IMR-90 (cell line): ENCODE measurements around the gene HMCN1. TPM values are rescaled to one million over a fixed set of nuclear protein-coding genes. Genes with fewer than 3 reads are reported as not detected.

Experiments
- ATAC-seq: fragments of 200-7000 bp; cut with Tn5 transposase; 2 replicates; pipeline ENCODE4 v1.9.1; 2020; ENCODE audit warnings: low read depth, mild to moderate bottlenecking, moderate library complexity
- BruUV-seq: library from RNA; stranded (reverse); fragments of 400-500 nt; replicated peaks from 2 replicates; lab custom pipeline; 2021; lab: Mats Ljungman, UMichigan
- CTCF ChIA-PET: fragments of 300-600 bp; formaldehyde crosslinking; extraction: SDS; loops from one replicate; lab custom pipeline; 2021; ENCODE audit warnings: antibody characterized with exemption; lab: Yijun Ruan, JAX
- POLR2A ChIA-PET: fragments of 300-600 bp; sonication (Branson Sonifier 250); formaldehyde crosslinking; loops from one replicate; lab custom pipeline; 2022; ENCODE audit warnings: antibody characterized with exemption; ENCODE audit not compliant: unreplicated experiment; lab: Charles Lee
- DNase-seq: peaks from one replicate; pipeline ENCODE4 v3.0.0; 2013
- H2AFZ ChIP-seq: replicated peaks from 2 replicates; pipeline ENCODE3; 2013; ENCODE audit warnings: low read length, mild to moderate bottlenecking; ENCODE audit not compliant: poor library complexity
- H2AK5ac ChIP-seq: 2 replicates; pipeline ENCODE4 v1.6.1; 2013; ENCODE audit warnings: low read depth, low read length, inconsistent platforms
- H2AK9ac ChIP-seq: replicated peaks from 2 replicates; pipeline ENCODE3; 2013; ENCODE audit warnings: mild to moderate bottlenecking, low read depth, low read length, moderate library complexity; ENCODE audit not compliant: poor library complexity
- H2BK120ac ChIP-seq: 2 replicates; pipeline ENCODE4 v1.6.1; 2013; ENCODE audit warnings: low read depth, low read length, inconsistent platforms
- H2BK15ac ChIP-seq: 3 replicates; pipeline ENCODE4 v1.6.1; 2013; ENCODE audit warnings: low read depth, low read length, inconsistent platforms
- H2BK20ac ChIP-seq: 2 replicates; pipeline ENCODE4 v1.6.1; 2013; ENCODE audit warnings: low read depth, mild to moderate bottlenecking, inconsistent platforms, low read length, moderate library complexity
- H2BK5ac ChIP-seq: 2 replicates; pipeline ENCODE4 v1.6.1; 2013; ENCODE audit warnings: mild to moderate bottlenecking, low read depth, low read length, inconsistent platforms; ENCODE audit not compliant: poor library complexity, severe bottlenecking
- H3K14ac ChIP-seq: replicated peaks from 2 replicates; pipeline ENCODE4 v1.6.1; 2013; ENCODE audit warnings: low read depth, low read length, inconsistent platforms
- H3K18ac ChIP-seq: 2 replicates; pipeline ENCODE4 v1.6.1; 2013; ENCODE audit warnings: low read depth, low read length, control low read depth
- H3K23ac ChIP-seq: 2 replicates; pipeline ENCODE4 v1.6.1; 2013; ENCODE audit warnings: low read depth, low read length, inconsistent platforms
- H3K27ac ChIP-seq: 2 replicates; pipeline ENCODE4 v1.5.1; 2013; ENCODE audit warnings: mild to moderate bottlenecking, control low read depth, low read length; ENCODE audit not compliant: insufficient read depth
- H3K27me3 ChIP-seq: 2 replicates; pipeline ENCODE4 v1.6.1; 2013; ENCODE audit warnings: low read length; ENCODE audit not compliant: control insufficient read depth, insufficient read depth
- H3K36me3 ChIP-seq: 2 replicates; pipeline ENCODE4 v1.6.1; 2013; ENCODE audit warnings: low read length, mixed read lengths; ENCODE audit not compliant: control insufficient read depth, insufficient read depth
- H3K4ac ChIP-seq: 2 replicates; pipeline ENCODE4 v1.6.1; 2013; ENCODE audit warnings: low read depth, low read length, inconsistent platforms
- H3K4me1 ChIP-seq: 2 replicates; pipeline ENCODE4 v1.6.1; 2013; ENCODE audit warnings: low read length, mixed read lengths; ENCODE audit not compliant: control insufficient read depth, insufficient read depth
- H3K4me2 ChIP-seq: 2 replicates; pipeline ENCODE4 v1.6.1; 2013; ENCODE audit warnings: low read depth, mild to moderate bottlenecking, control low read depth, low read length, moderate library complexity
- H3K4me3 ChIP-seq: 2 replicates; pipeline ENCODE4 v1.5.1; 2013; ENCODE audit warnings: low read depth, mild to moderate bottlenecking, control low read depth, low read length, moderate library complexity; ENCODE audit not compliant: insufficient read depth
- H3K56ac ChIP-seq: 2 replicates; pipeline ENCODE4 v1.6.1; 2013; ENCODE audit warnings: low read length, inconsistent platforms; ENCODE audit not compliant: insufficient read depth; ENCODE audit errors: extremely low read depth
- H3K79me1 ChIP-seq, 2 experiments: 2 replicates each; pipeline ENCODE4 v1.6.1; 2013; ENCODE audit warnings: low read length in 2 of 2, inconsistent platforms in 1 of 2, low read depth in 1 of 2
- H3K9ac ChIP-seq: 2 replicates; pipeline ENCODE4 v1.6.1; 2013; ENCODE audit warnings: low read depth, low read length, control low read depth
- H3K9me1 ChIP-seq: 2 replicates; pipeline ENCODE4 v1.6.1; 2013; ENCODE audit warnings: low read length, inconsistent platforms; ENCODE audit not compliant: insufficient read depth
- H3K9me3 ChIP-seq: 2 replicates; pipeline ENCODE4 v1.6.1; 2013; ENCODE audit warnings: low read length; ENCODE audit not compliant: control insufficient read depth, insufficient read depth
- H4K20me1 ChIP-seq: 2 replicates; pipeline ENCODE4 v1.6.1; 2013; ENCODE audit warnings: low read length, inconsistent platforms; ENCODE audit not compliant: insufficient read depth
- H4K5ac ChIP-seq: 2 replicates; pipeline ENCODE4 v1.6.1; 2013; ENCODE audit warnings: mild to moderate bottlenecking, low read depth, low read length, control low read depth
- H4K8ac ChIP-seq, 2 experiments: 2 replicates each; pipeline ENCODE4 v1.6.1; 2013; ENCODE audit warnings: low read depth in 2 of 2, low read length in 2 of 2, control low read depth in 1 of 2, inconsistent platforms in 1 of 2
- H4K91ac ChIP-seq: 2 replicates; pipeline ENCODE4 v1.6.1; 2013; ENCODE audit warnings: low read depth, low read length, inconsistent platforms; ENCODE audit not compliant: insufficient read depth
- FOS ChIP-seq: fragments of 150-350 bp; IDR thresholded peaks from 2 replicates; pipeline ENCODE4 v1.6.1; 2016; ENCODE audit warnings: low read depth, low read length
- POLR2A ChIP-seq: IDR thresholded peaks from 2 replicates; pipeline ENCODE4 v1.6.1; 2012; ENCODE audit warnings: mild to moderate bottlenecking, low read depth, low read length
- WGBS, 2 experiments: methylation state at CpG; one replicate each; pipeline versions ENCODE4 v1.1.5 to v1.1.7; 2013; ENCODE audit warnings: missing lambda C conversion rate in 2 of 2; ENCODE audit not compliant: insufficient read length in 1 of 2; ENCODE audit errors: extremely low coverage in 2 of 2; 5-methylcytosine and 5-hydroxymethylcytosine counted together
- dilution Hi-C: fragments of 300-500 bp; cut with HindIII; formaldehyde crosslinking; loops from one replicate; pipeline ENCODE4 v1.14.3; 2018; ENCODE audit warnings: low sequenced_read_pairs; ENCODE audit not compliant: unreplicated experiment
- in situ Hi-C: fragments of 300-500 bp; cut with MboI; formaldehyde crosslinking; loops from 3 replicates; pipeline ENCODE4 v1.14.3; 2019; ENCODE audit warnings: low sequenced_read_pairs, inconsistent platforms, mixed read lengths
- intact Hi-C: fragments of 100-400 bp; cut with micrococcal nuclease; formaldehyde crosslinking; loops from 2 replicates; pipeline ENCODE4 v1.10.0; 2022
- polyA plus RNA-seq, 3 experiments: library from polyadenylated mRNA; depleted of rRNA; stranded (reverse); fragments of >200 nt; gene quantifications; 2 replicates each; pipeline ENCODE4 v1.2.3, GENCODE V29; 2012; ENCODE audit warnings: low replicate concordance in 1 of 3
- total RNA-seq: library from RNA; depleted of rRNA; stranded (reverse); fragments of >200 nt; gene quantifications from 2 replicates; pipeline ENCODE4 v1.2.3, GENCODE V29; 2012

HMCN1 gene
- total and polyA plus RNA-seq, 2 of the 4 experiments (the other 2 are of a cell fraction): 6.1 to 11.7 TPM

DNA sequence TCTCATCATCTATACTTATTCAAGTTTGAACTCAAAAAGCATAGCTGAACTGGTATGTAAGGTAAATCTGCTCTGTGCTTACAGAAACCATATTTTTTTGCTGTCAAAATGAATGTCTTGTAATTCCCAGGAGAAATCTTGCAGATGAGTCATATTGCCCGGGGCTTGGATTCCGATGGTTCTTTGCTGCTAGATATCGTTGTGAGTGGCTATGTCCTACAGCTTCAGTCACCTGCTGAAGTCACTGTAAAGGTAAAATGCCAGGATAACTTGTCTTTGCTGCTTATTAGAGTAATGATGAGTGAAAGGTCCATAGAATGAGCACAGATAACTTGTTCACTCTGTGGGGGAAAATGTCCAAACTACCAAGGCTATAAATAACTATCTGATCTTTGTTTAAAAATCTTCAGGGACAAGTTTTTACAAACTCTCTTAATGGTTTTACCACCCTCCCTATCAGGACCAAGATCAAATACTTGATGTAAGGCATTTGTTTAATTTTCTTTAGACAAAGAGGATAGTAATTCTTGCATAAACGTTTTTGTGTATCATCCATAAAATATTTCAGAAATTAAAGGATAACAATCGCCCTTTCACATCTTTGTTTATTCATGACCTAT lies 418.5 kb downstream of the HMCN1 start:
- Histone ChIP-seq H2BK20ac (no peak overlapping the region), H2BK5ac (no peak overlapping the region), H2AK9ac (no peak overlapping the region), H3K4me3 (no peak overlapping the region), H3K9me3 (no peaks in the 10 kb centered on the region), H2BK15ac (no peak overlapping the region; the same call in 2 of the 3 replicates), H2BK120ac (no peak overlapping the region), H3K9me1 (no peaks in the 10 kb centered on the region; the same call in 1 of the 2 replicates), H4K5ac (no peak overlapping the region), H4K8ac (no peak overlapping the region), H3K79me1 (no peaks in the 10 kb centered on the region), H3K27me3 (no peaks in the 10 kb centered on the region), H3K4me1 (peaks cover 4% of the 10 kb centered on the region; the same call in 1 of the 2 replicates), H2AFZ (no peak overlapping the region), H2AK5ac (no peak overlapping the region), H3K4me2 (peak overlapping the region; percentile 61; the same call in 1 of the 2 replicates), H3K36me3 (no peaks in the 10 kb centered on the region), H3K23ac (no peak overlapping the region), H3K14ac (no peak overlapping the region), H3K18ac (no peak overlapping the region), H3K4ac (no peak overlapping the region), H3K27ac (no peak overlapping the region), H4K91ac (no peak overlapping the region), H3K9ac (no peak overlapping the region), H4K20me1 (no peaks in the 10 kb centered on the region), H3K56ac (no peak overlapping the region)
- no TSS peak for BruUV-seq
- dilution Hi-C loops (no loop called here), in situ Hi-C loops (no loop called here), intact Hi-C loops (loop anchor here (10.0 kb wide), 1 partner anchor 152 kb away; no protein-coding TSS in a partner anchor)
- ChIA-PET CTCF (interaction anchor here (0.7 kb wide), 1 partner anchor 35 kb away, joined by 3 read pairs; no protein-coding TSS in a partner anchor), POLR2A (no interaction called here)
- ATAC-seq: peak; percentile 62
- peak; percentile 75 for DNase-seq
- no peak for TF ChIP-seq POLR2A
- TF ChIP-seq FOS: peak; percentile 45; the same call in 1 of the 2 replicates
- WGBS, 2 experiments: 40% methylated on average over 1 of the region's 5 CpGs; no CpG with 5 or more reads in 1 of the 2 experiments
